OCI-LY7 (cell line): ENCODE measurements around the gene SERPINA1.

Experiments
- CTCF ChIP-seq: fragments of 200-600 bp; sonication (generic); conservative IDR thresholded peaks from 2 replicates; pipeline ENCODE4 v1.5.1; 2014; ENCODE audit warnings: mild to moderate bottlenecking, antibody characterized with exemption, low read length, moderate library complexity, mixed read lengths
- EZH2phosphoT487 ChIP-seq: fragments of 200-600 bp; sonication (generic); IDR thresholded peaks from 2 replicates; pipeline ENCODE4 v1.6.1; 2018; ENCODE audit warnings: low read depth, borderline replicate concordance, mild to moderate bottlenecking, mixed run types, antibody characterized with exemption, low read length, moderate library complexity, mixed read lengths

GRCh38 chr14:94361682-94362081 lies 26.7 kb downstream of the SERPINA1 start:
- no peak for TF ChIP-seq CTCF
- no peak for TF ChIP-seq EZH2phosphoT487
